Fibroblast of lung (primary cell): Measurements from ENCODE around the gene MBLAC1.

Experiments used
- EZH2 ChIP-seq: IDR thresholded peaks from 2 replicates; pipeline ENCODE4 v1.5.1; 2012; ENCODE audit warnings: low read length, control low read depth, mild to moderate bottlenecking; ENCODE audit errors: missing control alignments
- TF ChIP-seq, protein P1 (sequence below), 2 donors: IDR thresholded peaks in 1 of 2; conservative IDR thresholded peaks in 1 of 2; 1 replicate in 1 of 2; 2 replicates in 1 of 2; pipeline ENCODE4 v1.5.1; 2011 to 2012; ENCODE audit warnings: low read length in 2 of 2, control low read depth in 1 of 2, inconsistent platforms in 1 of 2, low read depth in 1 of 2, mild to moderate bottlenecking in 1 of 2

DNA sequence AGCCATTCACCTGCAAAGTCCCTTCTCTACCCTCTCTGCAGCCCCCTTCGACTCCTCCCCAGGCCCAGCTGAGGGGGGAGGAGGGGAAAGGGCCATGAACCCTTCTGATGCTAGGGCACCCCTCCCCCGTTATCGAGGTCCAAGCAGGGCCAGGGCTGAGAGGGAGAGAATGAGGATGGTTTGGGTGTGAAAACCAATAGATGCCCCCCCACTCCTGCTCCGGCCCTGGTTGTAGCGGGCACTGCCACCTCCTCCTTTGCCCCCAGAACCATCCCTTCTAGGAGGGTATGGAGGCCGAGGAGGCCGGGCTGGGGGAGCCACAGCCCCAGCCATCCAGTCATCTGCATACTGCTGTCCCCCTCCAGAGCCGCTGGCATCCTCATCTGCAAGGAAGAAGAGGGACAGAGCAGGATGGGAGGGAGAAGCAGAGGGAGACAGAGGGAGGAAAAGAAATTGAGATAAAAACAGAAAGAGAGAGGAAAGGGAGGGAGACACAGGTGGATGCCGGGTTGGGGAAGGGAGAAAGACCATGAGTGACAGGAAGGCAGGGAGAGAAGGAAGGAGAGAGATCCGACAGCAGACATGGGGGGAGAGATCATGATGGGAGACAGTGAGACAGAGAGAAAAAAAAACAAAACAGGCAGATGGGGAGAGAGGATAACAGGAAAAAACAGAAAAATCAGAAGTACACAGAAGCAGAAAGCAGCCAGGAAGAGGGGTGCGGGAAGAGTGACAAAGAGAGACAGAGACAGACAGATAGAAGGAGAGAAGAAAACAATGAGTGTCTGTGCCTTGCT, 43.5 kb downstream of the MBLAC1 start:
- TF ChIP-seq, protein P1, sequence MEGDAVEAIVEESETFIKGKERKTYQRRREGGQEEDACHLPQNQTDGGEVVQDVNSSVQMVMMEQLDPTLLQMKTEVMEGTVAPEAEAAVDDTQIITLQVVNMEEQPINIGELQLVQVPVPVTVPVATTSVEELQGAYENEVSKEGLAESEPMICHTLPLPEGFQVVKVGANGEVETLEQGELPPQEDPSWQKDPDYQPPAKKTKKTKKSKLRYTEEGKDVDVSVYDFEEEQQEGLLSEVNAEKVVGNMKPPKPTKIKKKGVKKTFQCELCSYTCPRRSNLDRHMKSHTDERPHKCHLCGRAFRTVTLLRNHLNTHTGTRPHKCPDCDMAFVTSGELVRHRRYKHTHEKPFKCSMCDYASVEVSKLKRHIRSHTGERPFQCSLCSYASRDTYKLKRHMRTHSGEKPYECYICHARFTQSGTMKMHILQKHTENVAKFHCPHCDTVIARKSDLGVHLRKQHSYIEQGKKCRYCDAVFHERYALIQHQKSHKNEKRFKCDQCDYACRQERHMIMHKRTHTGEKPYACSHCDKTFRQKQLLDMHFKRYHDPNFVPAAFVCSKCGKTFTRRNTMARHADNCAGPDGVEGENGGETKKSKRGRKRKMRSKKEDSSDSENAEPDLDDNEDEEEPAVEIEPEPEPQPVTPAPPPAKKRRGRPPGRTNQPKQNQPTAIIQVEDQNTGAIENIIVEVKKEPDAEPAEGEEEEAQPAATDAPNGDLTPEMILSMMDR (conservative IDR thresholded peaks at IDR 0.05 in 1 of 2, IDR thresholded peaks at IDR 0.05 in 1 of 2; ENCODE audit: low read depth in 1 of 2, low read length in 2 of 2): no peak
- no peak for TF ChIP-seq EZH2
